Measurements from ENCODE around the gene MIER1.
A peak's percentile ranks its signal among the peaks of the same experiment; 100 is the strongest.
"Not testable (repeated sequence)": the region's sequence is repeated elsewhere in the genome, so short reads cannot be mapped to it uniquely, and the experiment has no call there.

The MIER1 gene

GRCh38 chr1:66924756-66925557 is at the start of gene MIER1, which contains the start of gene DNAI4:
Gene MIER1, plus strand, starts transcription at chr1:66924990. Its CDS starts 39 bp downstream, at chr1:66925029.
Gene DNAI4, minus strand, starts transcription at chr1:66924856. Its CDS starts 25 bp downstream, at chr1:66924831.
- DNase-seq (ENCODE audit: low read depth in 2 of 3, low spot score in 2 of 3): peak; percentile 86 to 94 (median 88)

- no peak for DNase-seq (ENCODE audit: low read depth in 2 of 3, low spot score in 2 of 3)
These were observed 48.1 kb upstream of the MIER1 start for GRCh38 chr1:66876664-66877063.

- no peak for DNase-seq (ENCODE audit: low read depth in 2 of 3, low spot score in 2 of 3)
These were observed 35.8 kb upstream of the MIER1 start for GRCh38 chr1:66889030-66889429.

- no peak for DNase-seq (ENCODE audit: low read depth in 2 of 3, low spot score in 2 of 3)
These were observed 34.2 kb upstream of the MIER1 start for GRCh38 chr1:66890621-66891020.

GRCh38 chr1:66893712-66894111 is 31.1 kb upstream of the MIER1 start:
- no peak for DNase-seq (ENCODE audit: low read depth in 2 of 3, low spot score in 2 of 3)

GRCh38 chr1:66915203-66915602 is 9.6 kb upstream of the MIER1 start:
- DNase-seq (ENCODE audit: low read depth in 2 of 3, low spot score in 2 of 3): not testable (repeated sequence)

GRCh38 chr1:66916320-66916719 is 8.5 kb upstream of the MIER1 start:
- no peak for DNase-seq (ENCODE audit: low read depth in 2 of 3, low spot score in 2 of 3)

GRCh38 chr1:66917476-66917875 is 7.3 kb upstream of the MIER1 start:
- no peak for DNase-seq (ENCODE audit: low read depth in 2 of 3, low spot score in 2 of 3)

GRCh38 chr1:66919063-66919462 is 5.7 kb upstream of the MIER1 start:
- no peak for DNase-seq (ENCODE audit: low read depth in 2 of 3, low spot score in 2 of 3)

- no peak for DNase-seq (ENCODE audit: low read depth in 2 of 3, low spot score in 2 of 3)
These were observed 5.0 kb upstream of the MIER1 start for GRCh38 chr1:66919828-66920227.

GRCh38 chr1:66920543-66920942 is 4.2 kb upstream of the MIER1 start:
- DNase-seq (ENCODE audit: low read depth in 2 of 3, low spot score in 2 of 3): no peak

- no peak for DNase-seq (ENCODE audit: low read depth in 2 of 3, low spot score in 2 of 3)
These were observed 744 bp downstream of the MIER1 start for GRCh38 chr1:66925558-66925910.

GRCh38 chr1:66925944-66926343 is 1.2 kb downstream of the MIER1 start:
- no peak for DNase-seq (ENCODE audit: low read depth in 2 of 3, low spot score in 2 of 3)

GRCh38 chr1:66927528-66927927 is 2.7 kb downstream of the MIER1 start:
- DNase-seq (ENCODE audit: low read depth in 2 of 3, low spot score in 2 of 3): no peak

GRCh38 chr1:66929146-66929688 is 4.4 kb downstream of the MIER1 start:
- DNase-seq (ENCODE audit: low read depth in 2 of 3, low spot score in 2 of 3): no peak

GRCh38 chr1:66929691-66929998 is 4.9 kb downstream of the MIER1 start:
- DNase-seq (ENCODE audit: low read depth in 2 of 3, low spot score in 2 of 3): no peak

- peak; percentile 80 to 93 (median 85) for DNase-seq (ENCODE audit: low read depth in 2 of 3, low spot score in 2 of 3)
These were observed 5.4 kb downstream of the MIER1 start for GRCh38 chr1:66929999-66930822.

GRCh38 chr1:66930823-66931174 is 6.0 kb downstream of the MIER1 start:
- no peak for DNase-seq (ENCODE audit: low read depth in 2 of 3, low spot score in 2 of 3)

- DNase-seq (ENCODE audit: low read depth in 2 of 3, low spot score in 2 of 3): no peak
These were observed 6.8 kb downstream of the MIER1 start for GRCh38 chr1:66931590-66931989.

- no peak for DNase-seq (ENCODE audit: low read depth in 2 of 3, low spot score in 2 of 3)
These were observed 7.5 kb downstream of the MIER1 start for GRCh38 chr1:66932291-66932690.

- DNase-seq (ENCODE audit: low read depth in 2 of 3, low spot score in 2 of 3): no peak
These were observed 9.3 kb downstream of the MIER1 start for GRCh38 chr1:66933887-66934700.
